Keratinocyte (primary cell): ENCODE measurements around the gene TTLL5.

Source experiments
- CTCF ChIP-seq, 3 experiments: IDR thresholded peaks in 1 of 3; conservative IDR thresholded peaks in 1 of 3; optimal IDR thresholded peaks in 1 of 3; 2 replicates in 2 of 3; 3 replicates in 1 of 3; pipeline versions ENCODE3 to v1.5.1; 2011; ENCODE audit warnings: low read length in 3 of 3, mild to moderate bottlenecking in 3 of 3, moderate library complexity in 2 of 3, control low read depth in 1 of 3, inconsistent platforms in 1 of 3; ENCODE audit not compliant: insufficient read depth in 2 of 3; ENCODE audit errors: extremely low read depth in 1 of 3
- EZH2 ChIP-seq: IDR thresholded peaks from one replicate; pipeline ENCODE4 v1.6.1; 2012; ENCODE audit warnings: inconsistent platforms, mild to moderate bottlenecking, low read length, moderate library complexity

GRCh38 chr14:75699331-75699730 lies 38.3 kb downstream of the TTLL5 start:
- TF ChIP-seq CTCF (optimal IDR thresholded peaks at IDR 0.05 in 1 of 3, IDR thresholded peaks at IDR 0.05 in 1 of 3, conservative IDR thresholded peaks at IDR 0.05 in 1 of 3; ENCODE audit: extremely low read depth in 1 of 3, insufficient read depth in 2 of 3, low read length in 3 of 3) (no peak), EZH2 (no peak)
